GM11168 (cell line): ENCODE measurements around the gene PLAC1.

Source experiments
- in situ Hi-C: fragments of 300-500 bp; cut with MboI; formaldehyde crosslinking; loops from one replicate; pipeline ENCODE4 v1.12.0; 2022; ENCODE audit warnings: low sequenced_read_pairs; ENCODE audit not compliant: unreplicated experiment

The PLAC1 gene

GRCh38 chrX:134633394-134633793 lies 24.9 kb downstream of the PLAC1 start:
- in situ Hi-C loops = no loop called here

GRCh38 chrX:134632355-134632754 lies 25.9 kb downstream of the PLAC1 start:
- in situ Hi-C loops = no loop called here

GRCh38 chrX:134631426-134632346 lies 26.6 kb downstream of the PLAC1 start:
- in situ Hi-C loops = no loop called here

- in situ Hi-C loops = no loop called here
Measured at GRCh38 chrX:134628663-134629062, 29.6 kb downstream of the PLAC1 start.

GRCh38 chrX:134626434-134626833 lies 31.8 kb downstream of the PLAC1 start:
- in situ Hi-C loops = no loop called here

GRCh38 chrX:134625315-134625718 lies 33.0 kb downstream of the PLAC1 start:
- in situ Hi-C loops = no loop called here

GRCh38 chrX:134624046-134624430 lies 34.2 kb downstream of the PLAC1 start:
- in situ Hi-C loops = no loop called here

GRCh38 chrX:134623293-134624045 lies 34.8 kb downstream of the PLAC1 start:
- in situ Hi-C loops = no loop called here

- in situ Hi-C loops = no loop called here
Measured at GRCh38 chrX:134622813-134623185, 35.5 kb downstream of the PLAC1 start.

GRCh38 chrX:134622056-134622812 lies 36.0 kb downstream of the PLAC1 start:
- in situ Hi-C loops = no loop called here

GRCh38 chrX:134619838-134620237 lies 38.4 kb downstream of the PLAC1 start:
- in situ Hi-C loops = no loop called here

GRCh38 chrX:134613396-134613795 lies 44.9 kb downstream of the PLAC1 start:
- in situ Hi-C loops = no loop called here

- in situ Hi-C loops = no loop called here
Measured at GRCh38 chrX:134608153-134608552, 50.1 kb downstream of the PLAC1 start.

- in situ Hi-C loops = no loop called here
Measured at GRCh38 chrX:134607523-134607922, 50.7 kb downstream of the PLAC1 start.

GRCh38 chrX:134604701-134605311 lies 53.5 kb downstream of the PLAC1 start:
- in situ Hi-C loops = no loop called here

- in situ Hi-C loops = no loop called here
Measured at GRCh38 chrX:134603806-134604700, 54.2 kb downstream of the PLAC1 start.

GRCh38 chrX:134602410-134602809 lies 55.9 kb downstream of the PLAC1 start:
- in situ Hi-C loops = no loop called here

- in situ Hi-C loops = no loop called here
Measured at GRCh38 chrX:134601240-134601765, 57.0 kb downstream of the PLAC1 start.

GRCh38 chrX:134600714-134601113 lies 57.6 kb downstream of the PLAC1 start:
- in situ Hi-C loops = no loop called here
